Measurements from ENCODE around the gene OR6B1. TPM values are rescaled to one million over a fixed set of nuclear protein-coding genes. Genes with fewer than 3 reads are reported as not detected.

The OR6B1 gene
- total RNA-seq, 1 donor from 2014 or later: not detected

DNA sequence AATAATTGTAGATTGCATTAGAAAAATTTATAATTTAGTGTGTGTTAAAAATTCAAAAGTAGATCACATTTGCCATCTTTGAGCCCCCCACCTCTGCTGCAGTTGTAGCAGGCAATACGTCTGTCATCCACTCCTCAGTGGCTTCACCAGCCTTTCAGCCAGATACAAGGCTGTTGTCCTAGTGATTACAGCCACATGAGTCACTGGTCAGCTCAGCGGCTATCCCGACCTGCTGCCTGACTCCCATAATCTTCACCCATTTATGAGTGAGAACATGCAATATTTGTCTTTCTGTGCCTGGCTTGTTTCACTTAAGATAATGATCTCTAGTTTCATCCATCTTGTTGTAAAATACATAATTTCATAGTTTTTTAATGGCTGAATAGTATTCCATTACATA is 57.8 kb downstream of the OR6B1 start:
- no peak overlapping the region for H3K27ac Mint-ChIP-seq
- H3K9me3 Mint-ChIP-seq: no peaks in the 10 kb centered on the region
- DNase-seq (ENCODE audit: extremely low spot score, unreplicated experiment): no peak
- TF ChIP-seq CTCF (conservative IDR thresholded peaks at IDR 0.05): no peak
- H3K4me3 Mint-ChIP-seq: no peak overlapping the region
- H3K27me3 Mint-ChIP-seq: no peaks in the 10 kb centered on the region
- H3K36me3 Mint-ChIP-seq: no peaks in the 10 kb centered on the region
- no peaks in the 10 kb centered on the region for H3K4me1 Mint-ChIP-seq (ENCODE audit: unreplicated experiment)

Other genes with a start within 250 kb of the OR6B1 start
- 0.12 and 0.14 TPM in 2 replicates for gene CTAGE6, start 242.6 kb upstream of the OR6B1 start, total RNA-seq (ENCODE audit: low replicate concordance)
- 50.0 and 71.2 TPM in 2 replicates for gene TCAF1, start 98.1 kb upstream of the OR6B1 start, total RNA-seq (ENCODE audit: low replicate concordance)
- not detected in 2 replicates for gene OR2F2, start 65.1 kb upstream of the OR6B1 start, total RNA-seq (ENCODE audit: low replicate concordance)
- not detected in 2 replicates for gene OR2F1, start 45.5 kb upstream of the OR6B1 start, total RNA-seq (ENCODE audit: low replicate concordance)
- gene OR2A5, start 48.6 kb downstream of the OR6B1 start, total RNA-seq (ENCODE audit: low replicate concordance): not detected in 2 replicates
- gene OR2A25, start 69.5 kb downstream of the OR6B1 start, total RNA-seq (ENCODE audit: low replicate concordance): not detected in 2 replicates
- gene OR2A12, start 86.0 kb downstream of the OR6B1 start, total RNA-seq (ENCODE audit: low replicate concordance): not detected in 2 replicates
- gene OR2A2, start 109.3 kb downstream of the OR6B1 start, total RNA-seq (ENCODE audit: low replicate concordance): not detected in 2 replicates
- gene OR2A14, start 122.9 kb downstream of the OR6B1 start, total RNA-seq (ENCODE audit: low replicate concordance): not detected in 2 replicates
- gene CTAGE4, start 183.1 kb downstream of the OR6B1 start, total RNA-seq (ENCODE audit: low replicate concordance): 2.5 and 4.7 TPM in 2 replicates
- 8.6 and 24.2 TPM in 2 replicates for gene ARHGEF35, start 195.5 kb downstream of the OR6B1 start, total RNA-seq (ENCODE audit: low replicate concordance)
- 0.10 TPM in 1 of 2 replicates, not detected in the other for gene OR2A42, start 239.3 kb downstream of the OR6B1 start, total RNA-seq (ENCODE audit: low replicate concordance)

Measured in type B pancreatic cell (in vitro differentiated cells).